ENCODE results near the gene SPOCD1.

SPOCD1 gene

GRCh38 chr1:31762726-31763670 lies 52.8 kb downstream of the SPOCD1 start (continued):
- no peak for TF ChIP-seq BCL6B (tag by site-specific recombination; IDR thresholded peaks at IDR 0.05)
- TF ChIP-seq BCL11B (tag by site-specific recombination; IDR thresholded peaks at IDR 0.05; ENCODE audit: low read depth): peak; percentile 84
- TF ChIP-seq ZBTB26 (tag by site-specific recombination; optimal IDR thresholded peaks at IDR 0.05): peak; percentile 39
- peak; percentile 40; the same call in 1 of the 2 replicates for TF ChIP-seq ZNF223 (tag by site-specific recombination; IDR thresholded peaks at IDR 0.05)
- TF ChIP-seq ZNF664 (tag by site-specific recombination; IDR thresholded peaks at IDR 0.05): no peak
- no peak for TF ChIP-seq ZNF777 (tag by site-specific recombination; IDR thresholded peaks at IDR 0.05; ENCODE audit: borderline replicate concordance)
- no peak for TF ChIP-seq ZNF292 (tag by site-specific recombination; IDR thresholded peaks at IDR 0.05; ENCODE audit: borderline replicate concordance, low read depth)
- no peak for TF ChIP-seq ZNF548 (tag by site-specific recombination; IDR thresholded peaks at IDR 0.05)
- TF ChIP-seq ZNF645 (tag by site-specific recombination; IDR thresholded peaks at IDR 0.05): no peak
- TF ChIP-seq REPIN1 (tag by site-specific recombination; IDR thresholded peaks at IDR 0.05; ENCODE audit: low read depth): no peak
- peak; percentile 60; the same call in 1 of the 2 replicates for TF ChIP-seq EGR2 (tag by site-specific recombination; IDR thresholded peaks at IDR 0.05; ENCODE audit: low read depth)
- TF ChIP-seq ZFP37 (tag by site-specific recombination; IDR thresholded peaks at IDR 0.05): no peak
- TF ChIP-seq ZNF555 (tag by site-specific recombination; conservative IDR thresholded peaks at IDR 0.05): no peak
- no peak for TF ChIP-seq KLF17 (tag by site-specific recombination; IDR thresholded peaks at IDR 0.05)
- TF ChIP-seq ZNF335 (tag by site-specific recombination; conservative IDR thresholded peaks at IDR 0.05): peak; percentile 66
- TF ChIP-seq MZF1 (tag by site-specific recombination; IDR thresholded peaks at IDR 0.05; ENCODE audit: borderline replicate concordance): no peak; the same call in 1 of the 2 replicates
- TF ChIP-seq ZNF658 (tag by site-specific recombination; IDR thresholded peaks at IDR 0.05): no peak
- no peak for TF ChIP-seq ZNF157 (tag by site-specific recombination; IDR thresholded peaks at IDR 0.05)
- 0 out of 2 replicates have a peak, but pooled peaks have one; percentile 21 for TF ChIP-seq ZBTB21 (tag by site-specific recombination; IDR thresholded peaks at IDR 0.05)
- TF ChIP-seq ZNF701 (tag by site-specific recombination; IDR thresholded peaks at IDR 0.05): no peak
- no peak for TF ChIP-seq ZNF354C (tag by site-specific recombination; IDR thresholded peaks at IDR 0.05; ENCODE audit: borderline replicate concordance, low read depth)
- TF ChIP-seq ZNF174 (tag by site-specific recombination; IDR thresholded peaks at IDR 0.05): no peak
- TF ChIP-seq ZNF561 (tag by site-specific recombination; IDR thresholded peaks at IDR 0.05; ENCODE audit: borderline replicate concordance): peak; percentile 79
- TF ChIP-seq ZNF114 (tag by site-specific recombination; IDR thresholded peaks at IDR 0.05): no peak
- no peak for TF ChIP-seq ZNF148 (tag by site-specific recombination; IDR thresholded peaks at IDR 0.05; ENCODE audit: borderline replicate concordance)
- no peak for TF ChIP-seq ZNF138 (tag by site-specific recombination; IDR thresholded peaks at IDR 0.05; ENCODE audit: borderline replicate concordance)

All from HEK293 (cell line).